Thoracic aorta (tissue), 2 donors: ENCODE data around the gene CCNI2. TPM values are rescaled to one million over a fixed set of nuclear protein-coding genes. Genes with fewer than 3 reads are reported as not detected.

Experiments used
- ATAC-seq: fragments of 150-250 bp; one replicate; pipeline ENCODE4 v1.8.0; 2017; ENCODE audit warnings: low read depth; ENCODE audit not compliant: insufficient number of reproducible peaks, low FRiP score
- DNase-seq: peaks from one replicate; pipeline ENCODE4 v3.0.0-alpha.2; 2020; ENCODE audit warnings: low spot score
- H3K27ac ChIP-seq, 2 donors: fragments of 200-600 bp; sonication (generic); 1 replicate in 1 of 2; 2 replicates in 1 of 2; pipeline ENCODE4 v1.5.1; 2016; ENCODE audit warnings: mild to moderate bottlenecking in 2 of 2, moderate library complexity in 2 of 2
- H3K27me3 ChIP-seq: fragments of 200-600 bp; sonication (generic); replicated peaks from 2 replicates; pipeline ENCODE4 v1.6.0; 2016; ENCODE audit warnings: mild to moderate bottlenecking; ENCODE audit not compliant: insufficient read depth
- H3K36me3 ChIP-seq: fragments of 200-600 bp; sonication (generic); one replicate; pipeline ENCODE4 v1.5.1; 2016
- H3K4me1 ChIP-seq, 2 donors: fragments of 200-600 bp; sonication (generic); 1 replicate in 1 of 2; 2 replicates in 1 of 2; pipeline versions ENCODE4 v1.5.1 to v1.6.0; 2016; ENCODE audit warnings: low read depth in 2 of 2, mild to moderate bottlenecking in 1 of 2; ENCODE audit not compliant: control insufficient read depth in 1 of 2
- H3K4me3 ChIP-seq: fragments of 200-600 bp; sonication (generic); 2 replicates; pipeline ENCODE4 v1.5.1; 2016; ENCODE audit warnings: mild to moderate bottlenecking
- H3K9me3 ChIP-seq: fragments of 200-600 bp; sonication (generic); 2 replicates; pipeline ENCODE4 v1.5.1; 2016
- total RNA-seq, 2 donors: library from RNA; depleted of rRNA; stranded (reverse); fragments of >200 nt; gene quantifications; one replicate each; pipeline versions ENCODE4 v1.1.0 to v1.2.3, GENCODE V29; 2016
- TF ChIP-seq, protein P1 (sequence below): fragments of 200-600 bp; sonication (generic); IDR thresholded peaks from one replicate; pipeline ENCODE4 v1.5.1; 2019; ENCODE audit warnings: antibody characterized with exemption

Gene CCNI2
- total RNA-seq, 2 donors from 2014 or later = not detected

DNA sequence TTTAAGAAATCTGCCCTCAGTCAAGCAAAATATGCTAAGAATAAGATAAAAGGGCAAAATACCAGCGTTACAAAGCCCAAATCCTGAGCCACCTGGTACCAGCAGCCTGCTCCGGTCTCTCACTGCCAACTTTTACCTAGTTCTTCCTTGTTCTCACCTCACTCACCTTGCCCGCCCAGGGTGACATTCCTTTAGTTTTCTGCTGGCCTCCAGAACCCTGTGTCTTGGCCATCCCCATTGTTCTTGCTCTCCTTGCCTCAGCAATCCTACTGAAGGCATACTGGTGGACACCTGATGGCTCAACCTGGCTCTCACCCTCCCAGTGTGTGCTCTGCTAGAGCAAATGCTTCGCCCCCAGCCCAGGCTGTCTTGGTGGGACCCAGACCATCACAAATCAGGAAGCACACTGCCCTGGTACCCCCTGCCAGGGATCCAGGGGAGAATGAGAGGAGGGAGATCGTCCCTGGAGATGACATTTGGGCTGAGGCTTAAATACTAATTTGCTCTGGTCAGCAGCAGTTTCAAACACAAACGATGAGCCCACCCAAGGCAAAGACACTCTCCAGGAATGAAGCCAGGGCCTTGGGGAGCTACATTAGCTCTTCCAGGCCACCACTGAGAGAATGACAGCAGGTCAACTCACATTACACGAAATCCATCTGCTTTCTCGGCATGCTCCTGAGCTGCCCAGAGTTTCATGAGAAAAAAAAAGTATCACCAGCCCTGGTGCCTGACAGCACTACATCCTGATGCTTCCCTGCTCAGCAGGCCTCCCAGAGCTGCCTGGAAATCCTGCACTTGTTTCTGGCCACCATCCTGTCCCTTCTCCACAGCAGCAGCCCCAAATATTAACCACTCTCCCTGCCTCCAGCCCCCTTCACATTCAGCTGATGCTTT, 42.0 kb downstream of the CCNI2 start:
- DNase-seq = no peak
- no peaks in the 10 kb centered on the region for H3K36me3 ChIP-seq
- TF ChIP-seq, protein P1, sequence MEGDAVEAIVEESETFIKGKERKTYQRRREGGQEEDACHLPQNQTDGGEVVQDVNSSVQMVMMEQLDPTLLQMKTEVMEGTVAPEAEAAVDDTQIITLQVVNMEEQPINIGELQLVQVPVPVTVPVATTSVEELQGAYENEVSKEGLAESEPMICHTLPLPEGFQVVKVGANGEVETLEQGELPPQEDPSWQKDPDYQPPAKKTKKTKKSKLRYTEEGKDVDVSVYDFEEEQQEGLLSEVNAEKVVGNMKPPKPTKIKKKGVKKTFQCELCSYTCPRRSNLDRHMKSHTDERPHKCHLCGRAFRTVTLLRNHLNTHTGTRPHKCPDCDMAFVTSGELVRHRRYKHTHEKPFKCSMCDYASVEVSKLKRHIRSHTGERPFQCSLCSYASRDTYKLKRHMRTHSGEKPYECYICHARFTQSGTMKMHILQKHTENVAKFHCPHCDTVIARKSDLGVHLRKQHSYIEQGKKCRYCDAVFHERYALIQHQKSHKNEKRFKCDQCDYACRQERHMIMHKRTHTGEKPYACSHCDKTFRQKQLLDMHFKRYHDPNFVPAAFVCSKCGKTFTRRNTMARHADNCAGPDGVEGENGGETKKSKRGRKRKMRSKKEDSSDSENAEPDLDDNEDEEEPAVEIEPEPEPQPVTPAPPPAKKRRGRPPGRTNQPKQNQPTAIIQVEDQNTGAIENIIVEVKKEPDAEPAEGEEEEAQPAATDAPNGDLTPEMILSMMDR = no peak
- H3K9me3 ChIP-seq = no peaks in the 10 kb centered on the region
- peaks cover 11 to 25% of the 10 kb centered on the region in 2 donors for H3K4me1 ChIP-seq
- H3K4me3 ChIP-seq = no peak overlapping the region
- H3K27me3 ChIP-seq = no peaks in the 10 kb centered on the region
- H3K27ac ChIP-seq = no peak overlapping the region
- no peak for ATAC-seq

DNA sequence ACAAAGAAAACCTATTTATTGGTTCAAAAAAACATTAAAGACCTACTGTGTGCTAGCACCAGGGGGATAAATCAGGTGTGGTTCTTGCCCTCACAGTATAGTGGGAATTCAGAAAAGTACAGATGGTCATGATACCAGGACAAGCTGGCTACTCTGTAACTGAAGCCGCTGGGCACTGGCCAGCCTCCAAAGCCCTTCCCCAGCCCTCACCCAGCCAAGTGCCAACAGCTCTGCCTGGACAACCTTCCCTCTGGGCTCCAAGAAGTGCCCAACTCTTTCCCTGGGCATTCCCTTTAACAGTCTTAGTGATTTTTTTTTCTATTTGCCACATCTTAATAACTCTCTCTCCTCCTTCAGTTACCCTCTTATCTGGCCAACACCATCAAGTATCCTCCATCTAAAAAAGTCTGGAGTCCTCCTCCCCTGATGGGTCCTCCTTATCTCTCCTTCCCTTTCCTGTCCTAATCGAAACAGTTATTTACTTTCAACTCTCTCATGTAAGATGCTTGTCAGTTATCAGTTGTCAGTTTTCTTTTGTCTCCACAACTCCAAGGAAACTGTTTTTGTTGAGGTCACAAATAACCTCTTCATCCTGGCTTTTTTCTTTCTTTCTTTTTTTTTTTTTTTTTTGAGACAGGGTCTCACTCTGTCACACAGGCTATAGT, 43.1 kb downstream of the CCNI2 start:
- no peak for ATAC-seq
- no peak for DNase-seq
- no peak overlapping the region for H3K4me3 ChIP-seq

DNA sequence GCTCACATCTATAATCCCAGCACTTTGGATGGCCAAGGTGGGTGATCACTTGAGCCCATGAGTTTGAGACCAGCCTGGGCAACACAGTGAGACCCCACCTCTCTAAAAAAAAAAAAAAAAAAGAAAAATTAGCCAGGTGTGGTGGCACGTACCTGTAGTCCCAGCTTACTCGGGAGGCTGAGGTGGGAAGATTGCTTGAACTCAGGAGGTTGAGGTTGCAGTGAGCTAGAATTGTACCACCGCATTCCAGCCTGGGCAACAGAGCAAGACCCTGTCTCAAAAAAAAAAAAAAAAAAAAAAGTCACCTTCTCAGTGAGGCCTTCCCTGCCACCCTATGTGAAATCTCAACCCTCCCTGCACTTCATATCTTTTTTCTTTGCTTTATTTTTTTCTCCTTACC, 43.8 kb downstream of the CCNI2 start:
- TF ChIP-seq, protein P1 = no peak
- ATAC-seq (no peak), DNase-seq (no peak)
- Histone ChIP-seq H3K4me3 (no peak overlapping the region), H3K4me1 (peaks cover 0 to 13% of the 10 kb centered on the region in 2 donors), H3K27me3 (no peaks in the 10 kb centered on the region), H3K9me3 (no peaks in the 10 kb centered on the region), H3K27ac (no peak overlapping the region), H3K36me3 (no peaks in the 10 kb centered on the region)

More for the DNA sequence above, 43.1 kb downstream of the CCNI2 start:
- H3K36me3 ChIP-seq = no peaks in the 10 kb centered on the region
- no peaks in the 10 kb centered on the region for H3K27me3 ChIP-seq
- H3K9me3 ChIP-seq = no peaks in the 10 kb centered on the region
- H3K4me1 ChIP-seq = peaks cover 7 to 20% of the 10 kb centered on the region in 2 donors
- TF ChIP-seq, protein P1 = no peak
- no peak overlapping the region for H3K27ac ChIP-seq

DNA sequence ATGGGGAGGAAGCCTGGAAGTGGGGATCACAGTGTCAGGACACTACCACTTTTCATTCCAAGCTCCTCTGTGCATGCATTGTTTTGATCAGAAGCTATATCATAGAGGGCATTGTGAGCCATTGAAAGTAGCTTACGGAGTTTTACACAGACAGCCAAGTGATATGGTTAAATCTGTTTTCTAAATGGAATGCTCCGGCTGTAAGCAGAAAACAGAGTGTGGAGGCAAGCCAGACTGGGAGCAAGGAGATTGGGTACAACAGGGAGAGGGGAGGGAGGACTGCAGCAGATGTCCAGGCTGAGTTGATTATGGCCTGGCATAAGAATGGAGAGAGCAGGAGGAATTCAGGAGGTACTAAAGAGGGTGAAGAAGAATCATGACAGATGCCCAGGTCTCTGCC, 50.4 kb downstream of the CCNI2 start:
- Histone ChIP-seq H3K27ac (no peak overlapping the region), H3K36me3 (no peaks in the 10 kb centered on the region), H3K27me3 (no peaks in the 10 kb centered on the region), H3K4me3 (no peak overlapping the region), H3K4me1 (no peaks in the 10 kb centered on the region), H3K9me3 (no peaks in the 10 kb centered on the region)
- TF ChIP-seq, protein P1 = no peak
- ATAC-seq = no peak
- no peak for DNase-seq

DNA sequence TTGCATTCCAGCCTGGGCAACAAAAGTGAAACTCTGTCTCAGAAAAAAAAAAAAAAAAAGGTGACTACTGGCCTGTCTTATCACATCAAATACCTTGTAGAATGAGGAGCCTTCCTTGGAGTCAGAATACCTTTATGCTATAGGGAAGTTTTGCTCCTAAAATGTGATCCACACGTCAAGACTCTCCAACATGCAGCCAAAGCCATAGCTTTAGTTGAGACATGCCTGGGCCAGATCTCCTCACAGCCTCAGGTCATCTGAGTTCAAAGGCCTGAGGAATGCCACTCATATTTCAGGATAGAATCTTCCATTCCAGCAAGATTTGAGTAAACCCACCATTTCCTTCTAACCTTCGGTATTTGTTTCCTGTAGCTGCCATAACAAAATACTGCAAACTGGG, 52.2 kb downstream of the CCNI2 start:
- no peak for ATAC-seq
- no peak overlapping the region for H3K4me3 ChIP-seq
- DNase-seq = no peak
- TF ChIP-seq, protein P1 = no peak
- H3K9me3 ChIP-seq = no peaks in the 10 kb centered on the region
- no peak overlapping the region for H3K27ac ChIP-seq
- H3K4me1 ChIP-seq = no peaks in the 10 kb centered on the region
- no peaks in the 10 kb centered on the region for H3K27me3 ChIP-seq
- no peaks in the 10 kb centered on the region for H3K36me3 ChIP-seq
